HEK293 (cell line): Measurements from ENCODE around the gene FZD2.

ENCODE experiments used
- CTCF ChIA-PET: fragments of 350-600 bp; formaldehyde crosslinking; extraction: SDS; loops from one replicate; lab custom pipeline; 2021; ENCODE audit warnings: antibody characterized with exemption; lab: Yijun Ruan, JAX
- POLR2A ChIA-PET: fragments of 300-600 bp; formaldehyde crosslinking; extraction: SDS; loops from one replicate; lab custom pipeline; 2020; ENCODE audit warnings: antibody characterized with exemption, inconsistent platforms; lab: Yijun Ruan, JAX
- H3K27ac ChIP-seq: fragments of 200-500 bp; sonication (Bioruptor generic); 2 replicates; pipeline ENCODE4 v1.5.1; 2014; ENCODE audit warnings: low read depth, low read length, control low read depth, inconsistent platforms; ENCODE audit errors: extremely low read depth
- H3K36me3 ChIP-seq, 2 experiments: fragments of 200-500 bp in 1 of 2; sonication (Bioruptor generic) in 1 of 2; 1 replicate in 1 of 2; 2 replicates in 1 of 2; pipeline ENCODE4 v1.5.1; 2014 to 2017; ENCODE audit warnings: inconsistent platforms in 2 of 2, low read length in 2 of 2; ENCODE audit not compliant: control insufficient read depth in 2 of 2, insufficient read depth in 1 of 2
- H3K4me1 ChIP-seq: fragments of 200-500 bp; sonication (Bioruptor generic); 2 replicates; pipeline ENCODE4 v1.5.1; 2014; ENCODE audit warnings: mild to moderate bottlenecking, low read length, inconsistent platforms; ENCODE audit not compliant: control insufficient read depth, insufficient read depth
- H3K4me3 ChIP-seq: 2 replicates; pipeline ENCODE4 v1.5.1; 2011; ENCODE audit warnings: low read depth, mild to moderate bottlenecking, control low read depth, low read length, moderate library complexity
- H3K9me3 ChIP-seq: fragments of 200-500 bp; sonication (Bioruptor generic); 2 replicates; pipeline ENCODE4 v1.5.1; 2014; ENCODE audit warnings: low read depth, low read length, inconsistent platforms; ENCODE audit not compliant: control insufficient read depth, insufficient read depth
- EGR2 ChIP-seq: fragments of 450-650 bp; formaldehyde crosslinking; IDR thresholded peaks from 2 replicates; pipeline ENCODE4 v1.5.1; 2016; ENCODE audit warnings: low read depth, missing biosample characterization, missing genetic modification characterization
- KLF10 ChIP-seq: fragments of 450-650 bp; IDR thresholded peaks from 2 replicates; pipeline ENCODE4 v1.5.1; 2018; ENCODE audit warnings: missing biosample characterization, mild to moderate bottlenecking, missing genetic modification characterization
- SCRT2 ChIP-seq: fragments of 450-650 bp; formaldehyde crosslinking; IDR thresholded peaks from 2 replicates; pipeline ENCODE4 v1.5.1; 2016; ENCODE audit warnings: missing biosample characterization, missing genetic modification characterization
- SP3 ChIP-seq: fragments of 450-650 bp; formaldehyde crosslinking; IDR thresholded peaks from 2 replicates; pipeline ENCODE4 v1.5.1; 2016; ENCODE audit warnings: missing biosample characterization, missing genetic modification characterization
- YY2 ChIP-seq: fragments of 450-650 bp; formaldehyde crosslinking; IDR thresholded peaks from 2 replicates; pipeline ENCODE4 v1.5.1; 2016; ENCODE audit warnings: missing biosample characterization, missing genetic modification characterization
- ZBTB17 ChIP-seq: fragments of 450-650 bp; formaldehyde crosslinking; IDR thresholded peaks from 2 replicates; pipeline ENCODE4 v1.5.1; 2016; ENCODE audit warnings: missing biosample characterization, missing genetic modification characterization
- ZBTB48 ChIP-seq: fragments of 450-650 bp; formaldehyde crosslinking; IDR thresholded peaks from 2 replicates; pipeline ENCODE4 v1.5.1; 2016; ENCODE audit warnings: missing biosample characterization, missing genetic modification characterization
- ZEB2 ChIP-seq: fragments of 450-650 bp; formaldehyde crosslinking; IDR thresholded peaks from 2 replicates; pipeline ENCODE4 v1.5.1; 2016; ENCODE audit warnings: missing biosample characterization, missing genetic modification characterization
- ZFHX2 ChIP-seq: fragments of 450-650 bp; formaldehyde crosslinking; conservative IDR thresholded peaks from 2 replicates; pipeline ENCODE4 v1.5.1; 2016; ENCODE audit warnings: missing biosample characterization, missing genetic modification characterization
- ZFP69B ChIP-seq: fragments of 450-650 bp; formaldehyde crosslinking; IDR thresholded peaks from 2 replicates; pipeline ENCODE4 v1.5.1; 2016; ENCODE audit warnings: missing biosample characterization, missing genetic modification characterization
- ZNF133 ChIP-seq: fragments of 450-650 bp; formaldehyde crosslinking; IDR thresholded peaks from 2 replicates; pipeline ENCODE4 v1.5.1; 2016; ENCODE audit warnings: missing biosample characterization, missing genetic modification characterization
- ZNF2 ChIP-seq: fragments of 450-650 bp; formaldehyde crosslinking; IDR thresholded peaks from 2 replicates; pipeline ENCODE4 v1.5.1; 2016; ENCODE audit warnings: missing biosample characterization, missing genetic modification characterization
- ZNF423 ChIP-seq: fragments of 450-650 bp; formaldehyde crosslinking; IDR thresholded peaks from 2 replicates; pipeline ENCODE4 v1.5.1; 2016; ENCODE audit warnings: missing biosample characterization, missing genetic modification characterization
- ZNF549 ChIP-seq: fragments of 450-650 bp; IDR thresholded peaks from 2 replicates; pipeline ENCODE4 v1.5.1; 2018; ENCODE audit warnings: missing biosample characterization, missing genetic modification characterization, mild to moderate bottlenecking, inconsistent platforms, moderate library complexity
- ZNF561 ChIP-seq: fragments of 450-650 bp; IDR thresholded peaks from 2 replicates; pipeline ENCODE4 v1.5.1; 2018; ENCODE audit warnings: missing biosample characterization, missing genetic modification characterization, borderline replicate concordance
- ZNF585B ChIP-seq: fragments of 450-650 bp; formaldehyde crosslinking; IDR thresholded peaks from 2 replicates; pipeline ENCODE4 v1.5.1; 2016; ENCODE audit warnings: missing biosample characterization, missing genetic modification characterization
- ZNF660 ChIP-seq: fragments of 450-650 bp; IDR thresholded peaks from 2 replicates; pipeline ENCODE4 v1.5.1; 2018; ENCODE audit warnings: missing biosample characterization, mild to moderate bottlenecking, missing genetic modification characterization
- ZNF785 ChIP-seq: fragments of 450-650 bp; formaldehyde crosslinking; IDR thresholded peaks from 2 replicates; pipeline ENCODE4 v1.5.1; 2016; ENCODE audit warnings: missing biosample characterization, missing genetic modification characterization
- ZSCAN23 ChIP-seq: fragments of 450-650 bp; formaldehyde crosslinking; IDR thresholded peaks from 2 replicates; pipeline ENCODE4 v1.5.1; 2016; ENCODE audit warnings: missing biosample characterization, missing genetic modification characterization
- TF ChIP-seq, protein P1 (sequence below): fragments of 450-650 bp; formaldehyde crosslinking; IDR thresholded peaks from 2 replicates; pipeline ENCODE4 v1.5.1; 2016; ENCODE audit warnings: missing biosample characterization, missing genetic modification characterization
- TF ChIP-seq, protein P2 (sequence below): fragments of 450-650 bp; formaldehyde crosslinking; conservative IDR thresholded peaks from 2 replicates; pipeline ENCODE4 v1.5.1; 2016; ENCODE audit warnings: low read depth, missing biosample characterization, missing genetic modification characterization
- TF ChIP-seq, protein P3 (sequence below): fragments of 450-650 bp; formaldehyde crosslinking; IDR thresholded peaks from 2 replicates; pipeline ENCODE4 v1.5.1; 2017; ENCODE audit warnings: missing biosample characterization, missing genetic modification characterization
- TF ChIP-seq, protein P4 (sequence below): fragments of 450-650 bp; formaldehyde crosslinking; IDR thresholded peaks from 2 replicates; pipeline ENCODE4 v1.5.1; 2016; ENCODE audit warnings: missing biosample characterization, missing genetic modification characterization
- TF ChIP-seq, protein P5 (sequence below): fragments of 450-650 bp; formaldehyde crosslinking; IDR thresholded peaks from 2 replicates; pipeline ENCODE4 v1.5.1; 2016; ENCODE audit warnings: missing biosample characterization, missing genetic modification characterization

FZD2 gene

DNA sequence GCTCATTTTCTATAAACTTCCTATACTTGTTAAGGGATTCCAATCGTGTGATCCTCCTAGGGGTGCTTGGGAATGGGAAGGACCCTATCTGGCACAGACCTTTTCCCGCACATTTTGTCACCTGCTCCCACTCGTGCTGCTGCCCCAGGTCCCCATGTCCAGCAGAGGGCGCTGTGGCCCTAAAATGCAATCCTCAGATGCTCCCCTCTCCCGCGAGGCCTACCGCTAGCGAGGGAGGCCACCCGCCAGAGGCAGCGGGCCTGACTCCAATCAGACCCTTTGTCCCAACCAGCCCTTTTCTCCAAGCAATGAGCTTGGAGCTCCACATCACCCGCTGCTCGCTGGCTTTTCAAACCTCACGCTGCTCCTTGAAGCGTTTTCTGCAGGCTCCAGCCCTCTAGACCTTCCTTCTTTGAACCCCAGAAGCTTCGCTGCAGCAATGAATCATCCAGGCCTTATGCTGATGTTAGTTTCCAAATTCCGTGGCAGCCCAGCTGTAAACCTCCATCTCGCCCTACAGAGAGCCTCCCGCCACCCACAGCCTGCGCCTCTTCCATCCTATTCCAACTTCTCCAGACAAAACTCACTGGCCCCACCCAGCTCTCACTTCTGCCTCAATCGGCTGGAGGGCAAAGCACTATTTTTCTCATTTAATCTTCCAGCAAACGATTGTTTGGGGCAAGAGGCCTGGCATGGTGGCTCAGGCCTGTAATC lies 23.6 kb upstream of the FZD2 start:
- H3K27ac ChIP-seq = peak overlapping the region; percentile 58
- POLR2A ChIA-PET = interaction anchor here (0.5 to 1.9 kb wide), 7 partner anchors 23 to 242 kb away, joined by 3 to 12 read pairs (median 3); partner anchors contain the start of gene FZD2
- TF ChIP-seq SP3 (tag by site-specific recombination) = 0 out of 2 replicates have a peak, but pooled peaks have one; percentile 11
- TF ChIP-seq ZFHX2 = peak; percentile 47
- 0 out of 2 replicates have a peak, but pooled peaks have one; percentile 14 for TF ChIP-seq SCRT2 (tag by site-specific recombination)
- TF ChIP-seq, protein P1, sequence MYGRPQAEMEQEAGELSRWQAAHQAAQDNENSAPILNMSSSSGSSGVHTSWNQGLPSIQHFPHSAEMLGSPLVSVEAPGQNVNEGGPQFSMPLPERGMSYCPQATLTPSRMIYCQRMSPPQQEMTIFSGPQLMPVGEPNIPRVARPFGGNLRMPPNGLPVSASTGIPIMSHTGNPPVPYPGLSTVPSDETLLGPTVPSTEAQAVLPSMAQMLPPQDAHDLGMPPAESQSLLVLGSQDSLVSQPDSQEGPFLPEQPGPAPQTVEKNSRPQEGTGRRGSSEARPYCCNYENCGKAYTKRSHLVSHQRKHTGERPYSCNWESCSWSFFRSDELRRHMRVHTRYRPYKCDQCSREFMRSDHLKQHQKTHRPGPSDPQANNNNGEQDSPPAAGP = peak; percentile 64; the same call in 1 of the 2 replicates
- no peak for TF ChIP-seq ZNF785 (tag by site-specific recombination)
- peak; percentile 99 for TF ChIP-seq ZNF585B (tag by site-specific recombination)
- peak; percentile 70 for TF ChIP-seq ZNF660 (tag by site-specific recombination)
- TF ChIP-seq ZNF561 (tag by site-specific recombination) = peak; percentile 81; the same call in 1 of the 2 replicates
- TF ChIP-seq ZEB2 (tag by site-specific recombination) = peak; percentile 54; the same call in 1 of the 2 replicates
- TF ChIP-seq, protein P2, sequence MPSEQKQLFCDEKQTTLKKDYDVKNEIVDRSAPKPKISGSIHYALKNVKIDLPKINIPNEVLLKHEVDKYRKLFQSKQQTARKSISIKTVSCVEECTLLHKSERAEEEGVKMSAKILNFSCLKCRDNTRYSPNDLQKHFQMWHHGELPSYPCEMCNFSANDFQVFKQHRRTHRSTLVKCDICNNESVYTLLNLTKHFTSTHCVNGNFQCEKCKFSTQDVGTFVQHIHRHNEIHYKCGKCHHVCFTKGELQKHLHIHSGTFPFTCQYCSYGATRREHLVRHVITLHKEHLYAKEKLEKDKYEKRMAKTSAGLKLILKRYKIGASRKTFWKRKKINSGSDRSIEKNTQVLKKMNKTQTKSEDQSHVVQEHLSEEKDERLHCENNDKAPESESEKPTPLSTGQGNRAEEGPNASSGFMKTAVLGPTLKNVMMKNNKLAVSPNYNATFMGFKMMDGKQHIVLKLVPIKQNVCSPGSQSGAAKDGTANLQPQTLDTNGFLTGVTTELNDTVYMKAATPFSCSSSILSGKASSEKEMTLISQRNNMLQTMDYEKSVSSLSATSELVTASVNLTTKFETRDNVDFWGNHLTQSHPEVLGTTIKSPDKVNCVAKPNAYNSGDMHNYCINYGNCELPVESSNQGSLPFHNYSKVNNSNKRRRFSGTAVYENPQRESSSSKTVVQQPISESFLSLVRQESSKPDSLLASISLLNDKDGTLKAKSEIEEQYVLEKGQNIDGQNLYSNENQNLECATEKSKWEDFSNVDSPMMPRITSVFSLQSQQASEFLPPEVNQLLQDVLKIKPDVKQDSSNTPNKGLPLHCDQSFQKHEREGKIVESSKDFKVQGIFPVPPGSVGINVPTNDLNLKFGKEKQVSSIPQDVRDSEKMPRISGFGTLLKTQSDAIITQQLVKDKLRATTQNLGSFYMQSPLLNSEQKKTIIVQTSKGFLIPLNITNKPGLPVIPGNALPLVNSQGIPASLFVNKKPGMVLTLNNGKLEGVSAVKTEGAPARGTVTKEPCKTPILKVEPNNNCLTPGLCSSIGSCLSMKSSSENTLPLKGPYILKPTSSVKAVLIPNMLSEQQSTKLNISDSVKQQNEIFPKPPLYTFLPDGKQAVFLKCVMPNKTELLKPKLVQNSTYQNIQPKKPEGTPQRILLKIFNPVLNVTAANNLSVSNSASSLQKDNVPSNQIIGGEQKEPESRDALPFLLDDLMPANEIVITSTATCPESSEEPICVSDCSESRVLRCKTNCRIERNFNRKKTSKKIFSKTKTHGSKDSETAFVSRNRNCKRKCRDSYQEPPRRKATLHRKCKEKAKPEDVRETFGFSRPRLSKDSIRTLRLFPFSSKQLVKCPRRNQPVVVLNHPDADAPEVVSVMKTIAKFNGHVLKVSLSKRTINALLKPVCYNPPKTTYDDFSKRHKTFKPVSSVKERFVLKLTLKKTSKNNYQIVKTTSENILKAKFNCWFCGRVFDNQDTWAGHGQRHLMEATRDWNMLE = 0 out of 2 replicates have a peak, but pooled peaks have one; percentile 19
- TF ChIP-seq, protein P3, sequence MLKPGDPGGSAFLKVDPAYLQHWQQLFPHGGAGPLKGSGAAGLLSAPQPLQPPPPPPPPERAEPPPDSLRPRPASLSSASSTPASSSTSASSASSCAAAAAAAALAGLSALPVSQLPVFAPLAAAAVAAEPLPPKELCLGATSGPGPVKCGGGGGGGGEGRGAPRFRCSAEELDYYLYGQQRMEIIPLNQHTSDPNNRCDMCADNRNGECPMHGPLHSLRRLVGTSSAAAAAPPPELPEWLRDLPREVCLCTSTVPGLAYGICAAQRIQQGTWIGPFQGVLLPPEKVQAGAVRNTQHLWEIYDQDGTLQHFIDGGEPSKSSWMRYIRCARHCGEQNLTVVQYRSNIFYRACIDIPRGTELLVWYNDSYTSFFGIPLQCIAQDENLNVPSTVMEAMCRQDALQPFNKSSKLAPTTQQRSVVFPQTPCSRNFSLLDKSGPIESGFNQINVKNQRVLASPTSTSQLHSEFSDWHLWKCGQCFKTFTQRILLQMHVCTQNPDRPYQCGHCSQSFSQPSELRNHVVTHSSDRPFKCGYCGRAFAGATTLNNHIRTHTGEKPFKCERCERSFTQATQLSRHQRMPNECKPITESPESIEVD = no peak
- peak; percentile 93 for TF ChIP-seq ZNF2
- TF ChIP-seq ZSCAN23 (tag by site-specific recombination) = no peak
- TF ChIP-seq ZBTB17 (tag by site-specific recombination) = peak; percentile 78
- no peak for TF ChIP-seq KLF10 (tag by site-specific recombination)
- no peak for TF ChIP-seq ZNF133 (tag by site-specific recombination)
- TF ChIP-seq YY2 = 0 out of 2 replicates have a peak, but pooled peaks have one; percentile 7
- peak; percentile 46; the same call in 1 of the 2 replicates for TF ChIP-seq ZBTB48 (tag by site-specific recombination)
- 0 out of 2 replicates have a peak, but pooled peaks have one; percentile 25 for TF ChIP-seq EGR2
- TF ChIP-seq ZNF549 (tag by site-specific recombination) = no peak
- no peak for TF ChIP-seq ZNF423 (tag by site-specific recombination)
- TF ChIP-seq, protein P4, sequence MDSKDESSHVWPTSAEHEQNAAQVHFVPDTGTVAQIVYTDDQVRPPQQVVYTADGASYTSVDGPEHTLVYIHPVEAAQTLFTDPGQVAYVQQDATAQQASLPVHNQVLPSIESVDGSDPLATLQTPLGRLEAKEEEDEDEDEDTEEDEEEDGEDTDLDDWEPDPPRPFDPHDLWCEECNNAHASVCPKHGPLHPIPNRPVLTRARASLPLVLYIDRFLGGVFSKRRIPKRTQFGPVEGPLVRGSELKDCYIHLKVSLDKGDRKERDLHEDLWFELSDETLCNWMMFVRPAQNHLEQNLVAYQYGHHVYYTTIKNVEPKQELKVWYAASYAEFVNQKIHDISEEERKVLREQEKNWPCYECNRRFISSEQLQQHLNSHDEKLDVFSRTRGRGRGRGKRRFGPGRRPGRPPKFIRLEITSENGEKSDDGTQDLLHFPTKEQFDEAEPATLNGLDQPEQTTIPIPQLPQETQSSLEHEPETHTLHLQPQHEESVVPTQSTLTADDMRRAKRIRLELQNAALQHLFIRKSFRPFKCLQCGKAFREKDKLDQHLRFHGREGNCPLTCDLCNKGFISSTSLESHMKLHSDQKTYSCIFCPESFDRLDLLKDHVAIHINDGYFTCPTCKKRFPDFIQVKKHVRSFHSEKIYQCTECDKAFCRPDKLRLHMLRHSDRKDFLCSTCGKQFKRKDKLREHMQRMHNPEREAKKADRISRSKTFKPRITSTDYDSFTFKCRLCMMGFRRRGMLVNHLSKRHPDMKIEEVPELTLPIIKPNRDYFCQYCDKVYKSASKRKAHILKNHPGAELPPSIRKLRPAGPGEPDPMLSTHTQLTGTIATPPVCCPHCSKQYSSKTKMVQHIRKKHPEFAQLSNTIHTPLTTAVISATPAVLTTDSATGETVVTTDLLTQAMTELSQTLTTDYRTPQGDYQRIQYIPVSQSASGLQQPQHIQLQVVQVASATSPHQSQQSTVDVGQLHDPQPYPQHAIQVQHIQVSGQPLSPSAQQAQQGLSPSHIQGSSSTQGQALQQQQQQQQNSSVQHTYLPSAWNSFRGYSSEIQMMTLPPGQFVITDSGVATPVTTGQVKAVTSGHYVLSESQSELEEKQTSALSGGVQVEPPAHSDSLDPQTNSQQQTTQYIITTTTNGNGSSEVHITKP (tag by site-specific recombination) = peak; percentile 41; the same call in 1 of the 2 replicates
- TF ChIP-seq ZFP69B (tag by site-specific recombination) = no peak
- TF ChIP-seq, protein P5, sequence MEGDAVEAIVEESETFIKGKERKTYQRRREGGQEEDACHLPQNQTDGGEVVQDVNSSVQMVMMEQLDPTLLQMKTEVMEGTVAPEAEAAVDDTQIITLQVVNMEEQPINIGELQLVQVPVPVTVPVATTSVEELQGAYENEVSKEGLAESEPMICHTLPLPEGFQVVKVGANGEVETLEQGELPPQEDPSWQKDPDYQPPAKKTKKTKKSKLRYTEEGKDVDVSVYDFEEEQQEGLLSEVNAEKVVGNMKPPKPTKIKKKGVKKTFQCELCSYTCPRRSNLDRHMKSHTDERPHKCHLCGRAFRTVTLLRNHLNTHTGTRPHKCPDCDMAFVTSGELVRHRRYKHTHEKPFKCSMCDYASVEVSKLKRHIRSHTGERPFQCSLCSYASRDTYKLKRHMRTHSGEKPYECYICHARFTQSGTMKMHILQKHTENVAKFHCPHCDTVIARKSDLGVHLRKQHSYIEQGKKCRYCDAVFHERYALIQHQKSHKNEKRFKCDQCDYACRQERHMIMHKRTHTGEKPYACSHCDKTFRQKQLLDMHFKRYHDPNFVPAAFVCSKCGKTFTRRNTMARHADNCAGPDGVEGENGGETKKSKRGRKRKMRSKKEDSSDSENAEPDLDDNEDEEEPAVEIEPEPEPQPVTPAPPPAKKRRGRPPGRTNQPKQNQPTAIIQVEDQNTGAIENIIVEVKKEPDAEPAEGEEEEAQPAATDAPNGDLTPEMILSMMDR (tag by site-specific recombination) = peak; percentile 97

More for the DNA sequence above, 23.6 kb upstream of the FZD2 start:
- Histone ChIP-seq H3K36me3 (no peaks in the 10 kb centered on the region), H3K9me3 (no peaks in the 10 kb centered on the region), H3K4me3 (no peak overlapping the region), H3K4me1 (no peaks in the 10 kb centered on the region; the same call in 1 of the 2 replicates)
- CTCF ChIA-PET = interaction anchor here (0.6 to 7.3 kb wide), 71 partner anchors 9 to 688 kb away, joined by 3 to 100 read pairs (median 5); partner anchors contain the start of genes FZD2, GPATCH8, ITGA2B and MEIOC
